GM12878 (cell line): ENCODE measurements around the gene GZMM.

ENCODE experiments used
- BHLHE40 ChIP-seq, 2 experiments: fragments of 450-650 bp in 1 of 2; IDR thresholded peaks; 2 replicates each; pipeline ENCODE4 v1.6.1; 2011 to 2017; ENCODE audit warnings: low read depth in 2 of 2, borderline replicate concordance in 1 of 2, improper control_type of control experiment in 1 of 2, low read length in 1 of 2, mild to moderate bottlenecking in 1 of 2
- EP300 ChIP-seq, 2 experiments: fragments of 150-350 bp in 1 of 2; IDR thresholded peaks; 2 replicates each; pipeline ENCODE4 v1.6.1; 2011 to 2012; ENCODE audit warnings: low read depth in 2 of 2, low read length in 2 of 2, borderline replicate concordance in 1 of 2, improper control_type of control experiment in 1 of 2, inconsistent platforms in 1 of 2; ENCODE audit not compliant: control insufficient read depth in 1 of 2
- ESRRA ChIP-seq: IDR thresholded peaks from 2 replicates; pipeline ENCODE4 v1.6.1; 2012; ENCODE audit warnings: mild to moderate bottlenecking, low read length, improper control_type of control experiment
- KDM1A ChIP-seq: fragments of 200-600 bp; sonication (generic); IDR thresholded peaks from 2 replicates; pipeline ENCODE4 v1.6.1; 2016; ENCODE audit warnings: borderline replicate concordance
- PAX5 ChIP-seq: IDR thresholded peaks from 2 replicates; pipeline ENCODE4 v1.6.1; 2011; ENCODE audit warnings: low read depth, low read length, borderline replicate concordance
- TAF1 ChIP-seq: IDR thresholded peaks from 2 replicates; pipeline ENCODE4 v1.6.1; 2011; ENCODE audit warnings: mild to moderate bottlenecking, low read depth, low read length, borderline replicate concordance
- TCF7 ChIP-seq: IDR thresholded peaks from 2 replicates; pipeline ENCODE4 v1.6.1; 2014; ENCODE audit warnings: antibody characterized with exemption, borderline replicate concordance
- ZNF274 ChIP-seq: IDR thresholded peaks from one replicate; pipeline ENCODE4 v1.8.0; 2011; ENCODE audit not compliant: insufficient read length, insufficient read depth
- TF ChIP-seq, protein P1 (sequence below), 3 experiments: IDR thresholded peaks in 2 of 3; conservative IDR thresholded peaks in 1 of 3; 2 replicates each; pipeline ENCODE4 v1.5.1; 2011; ENCODE audit warnings: low read depth in 3 of 3, low read length in 3 of 3, mild to moderate bottlenecking in 3 of 3, control low read depth in 2 of 3, moderate library complexity in 2 of 3, inconsistent platforms in 1 of 3, mixed read lengths in 1 of 3; ENCODE audit not compliant: control insufficient read depth in 2 of 3, insufficient read depth in 1 of 3; ENCODE audit errors: extremely low read depth in 1 of 3

DNA sequence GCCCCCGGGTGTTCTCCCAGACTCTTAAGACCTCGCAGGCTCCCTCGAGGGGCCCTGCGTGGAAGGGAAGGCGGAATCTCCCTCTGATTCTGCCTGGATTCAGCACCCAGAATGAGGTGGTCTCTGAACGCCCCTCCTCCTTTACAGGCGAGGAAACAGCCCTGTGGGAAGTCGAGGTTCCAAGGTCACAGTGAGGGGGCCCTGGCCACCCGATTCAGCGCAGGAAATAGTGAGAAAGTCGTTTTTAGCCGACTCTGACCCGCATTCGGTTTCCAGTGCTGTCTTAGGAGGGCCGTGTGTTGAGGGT is 29.6 kb downstream of the GZMM start:
- TF ChIP-seq BHLHE40 (IDR thresholded peaks at IDR 0.05; ENCODE audit: borderline replicate concordance in 1 of 2, low read depth in 2 of 2, low read length in 1 of 2) (no peak), KDM1A (no peak), PAX5 (no peak), ZNF274 (no peak), EP300 (IDR thresholded peaks at IDR 0.05; ENCODE audit: borderline replicate concordance in 1 of 2, control insufficient read depth in 1 of 2, low read depth in 2 of 2, low read length in 2 of 2) (no peak), ESRRA (no peak), TCF7 (no peak), TAF1 (no peak)
- TF ChIP-seq, protein P1, sequence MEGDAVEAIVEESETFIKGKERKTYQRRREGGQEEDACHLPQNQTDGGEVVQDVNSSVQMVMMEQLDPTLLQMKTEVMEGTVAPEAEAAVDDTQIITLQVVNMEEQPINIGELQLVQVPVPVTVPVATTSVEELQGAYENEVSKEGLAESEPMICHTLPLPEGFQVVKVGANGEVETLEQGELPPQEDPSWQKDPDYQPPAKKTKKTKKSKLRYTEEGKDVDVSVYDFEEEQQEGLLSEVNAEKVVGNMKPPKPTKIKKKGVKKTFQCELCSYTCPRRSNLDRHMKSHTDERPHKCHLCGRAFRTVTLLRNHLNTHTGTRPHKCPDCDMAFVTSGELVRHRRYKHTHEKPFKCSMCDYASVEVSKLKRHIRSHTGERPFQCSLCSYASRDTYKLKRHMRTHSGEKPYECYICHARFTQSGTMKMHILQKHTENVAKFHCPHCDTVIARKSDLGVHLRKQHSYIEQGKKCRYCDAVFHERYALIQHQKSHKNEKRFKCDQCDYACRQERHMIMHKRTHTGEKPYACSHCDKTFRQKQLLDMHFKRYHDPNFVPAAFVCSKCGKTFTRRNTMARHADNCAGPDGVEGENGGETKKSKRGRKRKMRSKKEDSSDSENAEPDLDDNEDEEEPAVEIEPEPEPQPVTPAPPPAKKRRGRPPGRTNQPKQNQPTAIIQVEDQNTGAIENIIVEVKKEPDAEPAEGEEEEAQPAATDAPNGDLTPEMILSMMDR (IDR thresholded peaks at IDR 0.05 in 2 of 3, conservative IDR thresholded peaks at IDR 0.05 in 1 of 3; ENCODE audit: control insufficient read depth in 2 of 3, extremely low read depth in 1 of 3, insufficient read depth in 1 of 3, low read depth in 3 of 3, low read length in 3 of 3): no peak
